Measurements from ENCODE around the gene DIP2C.

DIP2C gene

DNA sequence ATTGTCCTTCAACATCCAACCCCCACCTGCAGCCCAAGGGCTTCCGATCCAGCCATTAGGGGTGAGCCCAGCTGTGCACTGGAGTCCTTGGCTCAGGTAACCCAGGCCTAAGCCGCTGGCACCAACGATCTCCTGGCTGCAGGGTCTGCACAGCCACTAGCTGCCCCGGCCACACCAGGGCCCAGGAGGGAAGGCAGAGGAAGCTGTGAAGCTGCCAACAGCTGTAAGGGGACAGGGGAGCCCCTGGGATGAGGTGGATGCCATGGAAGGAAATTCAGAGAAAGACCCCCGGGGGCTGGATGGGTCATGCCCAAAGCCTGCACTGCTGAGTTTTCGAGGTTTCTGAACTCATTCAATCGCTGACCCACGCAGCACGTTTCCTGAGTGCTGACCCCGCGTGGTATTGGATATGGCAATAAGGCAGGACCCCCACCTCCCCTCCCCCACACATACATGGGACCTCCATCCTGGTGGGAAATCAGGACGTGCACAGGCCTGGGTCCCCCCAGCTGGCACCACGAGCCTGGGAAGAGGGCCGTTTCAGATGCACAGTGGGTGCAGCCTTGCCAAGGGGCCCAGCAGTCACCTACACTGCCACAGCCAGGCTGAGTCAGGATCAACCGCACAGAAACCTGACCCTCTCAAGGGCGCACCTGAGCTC is 170.3 kb downstream of the DIP2C start:
- Histone ChIP-seq H3K27me3 (replicated peaks; ENCODE audit: control insufficient read depth, insufficient read depth, low read length) (no peaks in the 10 kb centered on the region), H3K36me3 (ENCODE audit: control insufficient read depth, insufficient read depth, low read length) (no peaks in the 10 kb centered on the region), H3K4me3 (replicated peaks; ENCODE audit: low read depth, low read length) (no peak overlapping the region)
- DNase-seq (ENCODE audit: extremely low read depth, insufficient read length): no peak
- TF ChIP-seq, protein P1, sequence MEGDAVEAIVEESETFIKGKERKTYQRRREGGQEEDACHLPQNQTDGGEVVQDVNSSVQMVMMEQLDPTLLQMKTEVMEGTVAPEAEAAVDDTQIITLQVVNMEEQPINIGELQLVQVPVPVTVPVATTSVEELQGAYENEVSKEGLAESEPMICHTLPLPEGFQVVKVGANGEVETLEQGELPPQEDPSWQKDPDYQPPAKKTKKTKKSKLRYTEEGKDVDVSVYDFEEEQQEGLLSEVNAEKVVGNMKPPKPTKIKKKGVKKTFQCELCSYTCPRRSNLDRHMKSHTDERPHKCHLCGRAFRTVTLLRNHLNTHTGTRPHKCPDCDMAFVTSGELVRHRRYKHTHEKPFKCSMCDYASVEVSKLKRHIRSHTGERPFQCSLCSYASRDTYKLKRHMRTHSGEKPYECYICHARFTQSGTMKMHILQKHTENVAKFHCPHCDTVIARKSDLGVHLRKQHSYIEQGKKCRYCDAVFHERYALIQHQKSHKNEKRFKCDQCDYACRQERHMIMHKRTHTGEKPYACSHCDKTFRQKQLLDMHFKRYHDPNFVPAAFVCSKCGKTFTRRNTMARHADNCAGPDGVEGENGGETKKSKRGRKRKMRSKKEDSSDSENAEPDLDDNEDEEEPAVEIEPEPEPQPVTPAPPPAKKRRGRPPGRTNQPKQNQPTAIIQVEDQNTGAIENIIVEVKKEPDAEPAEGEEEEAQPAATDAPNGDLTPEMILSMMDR (IDR thresholded peaks at IDR 0.05; ENCODE audit: insufficient read depth, low read length, poor library complexity, severe bottlenecking): no peak

DNA sequence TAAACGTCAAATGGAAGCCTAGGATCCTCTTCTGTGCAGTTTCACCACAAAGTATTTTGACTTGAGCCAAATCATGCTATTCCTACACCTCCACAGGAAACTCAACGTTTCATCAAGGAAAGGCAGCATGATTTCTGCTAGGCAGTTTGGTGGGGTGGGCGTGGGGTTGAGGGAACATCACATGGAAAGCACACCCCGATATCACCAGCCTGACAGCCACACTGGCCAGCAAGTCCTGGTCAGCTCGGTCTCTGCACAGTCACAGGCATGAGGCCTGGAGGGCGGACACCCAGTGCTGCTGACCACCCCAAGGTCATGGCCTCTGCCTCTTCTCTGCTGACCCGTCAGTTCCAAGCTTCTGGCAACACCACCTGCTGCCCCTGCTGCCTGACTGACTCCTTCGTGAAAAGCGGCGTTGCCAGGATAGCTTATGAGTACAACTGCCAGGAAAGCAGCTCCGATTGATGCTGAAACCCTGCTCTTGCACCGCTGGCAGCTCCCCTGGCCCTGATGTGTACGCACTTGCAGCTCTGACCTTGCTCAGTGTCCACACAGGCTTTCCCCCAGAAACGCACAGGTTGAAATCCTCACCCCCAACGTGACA is 171.5 kb downstream of the DIP2C start:
- no peak overlapping the region for H3K4me3 ChIP-seq (replicated peaks; ENCODE audit: low read depth, low read length)
- no peak for DNase-seq (ENCODE audit: extremely low read depth, insufficient read length)
- H3K27me3 ChIP-seq (replicated peaks; ENCODE audit: control insufficient read depth, insufficient read depth, low read length): no peaks in the 10 kb centered on the region
- TF ChIP-seq, protein P1 (IDR thresholded peaks at IDR 0.05; ENCODE audit: insufficient read depth, low read length, poor library complexity, severe bottlenecking): no peak
- no peaks in the 10 kb centered on the region for H3K36me3 ChIP-seq (ENCODE audit: control insufficient read depth, insufficient read depth, low read length)

DNA sequence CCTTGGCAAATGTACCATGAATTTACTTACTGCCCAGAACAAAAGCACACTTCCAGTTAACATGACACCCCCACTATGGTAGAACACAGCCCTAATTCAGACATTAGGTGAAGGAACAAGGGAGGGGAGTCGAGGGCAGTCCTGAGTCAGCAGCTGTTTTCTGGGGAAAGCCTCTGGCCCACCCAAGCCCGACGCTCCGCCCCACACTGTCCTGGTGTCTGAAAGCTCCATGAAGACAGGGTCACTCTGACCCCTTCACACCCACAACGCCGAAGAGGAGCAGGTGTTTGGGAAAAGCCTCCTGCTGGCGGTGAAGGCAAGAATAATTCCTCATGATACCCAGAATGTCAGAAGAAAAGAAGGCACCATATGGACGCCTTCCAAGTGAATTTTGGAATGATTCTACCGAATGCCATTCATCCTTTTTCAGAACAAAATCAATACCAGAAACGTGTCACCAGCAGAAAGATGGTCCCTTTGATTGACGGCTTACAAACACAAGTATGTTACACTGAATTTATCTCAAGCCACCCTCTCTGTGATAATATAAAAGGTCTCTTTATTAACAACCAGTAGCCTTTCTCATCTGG is 172.1 kb downstream of the DIP2C start:
- H3K27me3 ChIP-seq (replicated peaks; ENCODE audit: control insufficient read depth, insufficient read depth, low read length): no peaks in the 10 kb centered on the region
- TF ChIP-seq, protein P1 (IDR thresholded peaks at IDR 0.05; ENCODE audit: insufficient read depth, low read length, poor library complexity, severe bottlenecking): no peak
- no peaks in the 10 kb centered on the region for H3K36me3 ChIP-seq (ENCODE audit: control insufficient read depth, insufficient read depth, low read length)
- no peak for DNase-seq (ENCODE audit: extremely low read depth, insufficient read length)
- no peak overlapping the region for H3K4me3 ChIP-seq (replicated peaks; ENCODE audit: low read depth, low read length)

DNA sequence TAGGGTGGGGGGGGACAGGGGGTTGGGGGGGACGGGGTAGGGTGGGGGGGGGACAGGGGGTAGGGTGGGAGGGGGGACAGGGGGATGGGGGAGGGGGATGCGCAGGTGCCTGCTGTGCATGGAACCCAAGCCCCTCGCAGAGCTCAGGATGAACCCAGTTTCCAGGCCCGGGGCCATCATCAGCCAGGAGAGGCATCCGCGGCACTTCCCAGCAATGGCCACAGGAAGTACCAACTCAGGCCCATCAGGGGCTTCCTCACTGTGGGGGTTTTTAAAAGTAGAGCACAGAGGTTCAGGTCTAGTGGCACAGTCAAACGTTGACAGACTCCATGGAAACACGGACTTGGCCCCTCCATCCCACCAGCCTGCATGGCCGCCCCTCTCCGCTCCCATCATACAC is 172.7 kb downstream of the DIP2C start:
- TF ChIP-seq, protein P1 (IDR thresholded peaks at IDR 0.05; ENCODE audit: insufficient read depth, low read length, poor library complexity, severe bottlenecking): no peak
- Histone ChIP-seq H3K27me3 (replicated peaks; ENCODE audit: control insufficient read depth, insufficient read depth, low read length) (no peaks in the 10 kb centered on the region), H3K36me3 (ENCODE audit: control insufficient read depth, insufficient read depth, low read length) (no peaks in the 10 kb centered on the region), H3K4me3 (replicated peaks; ENCODE audit: low read depth, low read length) (no peak overlapping the region)
- no peak for DNase-seq (ENCODE audit: extremely low read depth, insufficient read length)

DNA sequence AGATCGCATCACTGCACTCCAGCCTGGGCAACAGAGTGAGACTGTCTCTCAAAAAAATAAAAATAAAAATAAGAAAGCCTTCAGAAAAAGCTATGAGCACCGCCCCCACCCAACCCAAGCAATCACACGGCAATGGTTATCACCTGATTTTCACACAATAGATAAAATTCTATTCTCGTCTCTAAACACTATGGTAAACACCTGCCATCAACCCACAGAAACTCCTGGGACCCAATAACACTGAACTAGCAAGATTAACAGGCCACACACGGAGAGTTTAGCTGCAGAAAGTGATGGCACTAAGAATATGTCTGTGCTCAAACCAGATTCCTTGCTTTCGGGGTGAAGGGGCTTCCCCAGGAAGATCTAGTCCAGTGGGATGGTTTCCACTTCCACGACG is 173.8 kb downstream of the DIP2C start:
- TF ChIP-seq, protein P1 (IDR thresholded peaks at IDR 0.05; ENCODE audit: insufficient read depth, low read length, poor library complexity, severe bottlenecking): no peak
- Histone ChIP-seq H3K4me3 (replicated peaks; ENCODE audit: low read depth, low read length) (no peak overlapping the region), H3K36me3 (ENCODE audit: control insufficient read depth, insufficient read depth, low read length) (no peaks in the 10 kb centered on the region), H3K27me3 (replicated peaks; ENCODE audit: control insufficient read depth, insufficient read depth, low read length) (no peaks in the 10 kb centered on the region)
- no peak for DNase-seq (ENCODE audit: extremely low read depth, insufficient read length)
